Skeletal muscle satellite cell (primary cell): Measurements from ENCODE around the gene CD9. TPM values are rescaled to one million over a fixed set of nuclear protein-coding genes. Genes with fewer than 3 reads are reported as not detected.
A peak's percentile ranks its signal among the peaks of the same experiment; 100 is the strongest.

ENCODE experiments used
- H3K27me3 ChIP-seq: 2 replicates; pipeline ENCODE4 v1.7.0; 2013; ENCODE audit warnings: low read length; ENCODE audit not compliant: control insufficient read depth, insufficient read depth
- H3K36me3 ChIP-seq: 2 replicates; pipeline ENCODE4 v1.7.0; 2013; ENCODE audit warnings: mild to moderate bottlenecking, control low read depth, low read length; ENCODE audit not compliant: insufficient read depth
- H3K4me1 ChIP-seq: 2 replicates; pipeline ENCODE4 v1.7.0; 2013; ENCODE audit warnings: low read length; ENCODE audit not compliant: control insufficient read depth, insufficient read depth
- H3K4me2 ChIP-seq: 2 replicates; pipeline ENCODE4 v1.7.0; 2013; ENCODE audit warnings: mild to moderate bottlenecking, low read length
- H3K4me3 ChIP-seq: 2 replicates; pipeline ENCODE4 v1.7.0; 2013; ENCODE audit warnings: low read length
- H3K9ac ChIP-seq: 2 replicates; pipeline ENCODE4 v1.7.0; 2013; ENCODE audit warnings: mild to moderate bottlenecking, low read depth, low read length, moderate library complexity
- H3K9me3 ChIP-seq: replicated peaks from 2 replicates; pipeline ENCODE4 v1.7.0; 2013; ENCODE audit warnings: mild to moderate bottlenecking, control low read depth, low read length
- small RNA-seq: library from RNA; depleted of rRNA; stranded (forward); fragments of <200 nt; gene quantifications from one replicate; pipeline ENCODE3, GENCODE V24; 2012

CD9 gene

GRCh38 chr12:6284273-6284672 lies 84.1 kb downstream of the CD9 start:
- peaks cover 56% of the 10 kb centered on the region for H3K4me1 ChIP-seq
- H3K36me3 ChIP-seq: no peaks in the 10 kb centered on the region
- H3K4me2 ChIP-seq: no peak overlapping the region
- no peak overlapping the region for H3K4me3 ChIP-seq
- H3K9ac ChIP-seq: no peak overlapping the region
- no peaks in the 10 kb centered on the region for H3K27me3 ChIP-seq
- H3K9me3 ChIP-seq: no peaks in the 10 kb centered on the region

- no peaks in the 10 kb centered on the region for H3K9me3 ChIP-seq
- peaks cover 48% of the 10 kb centered on the region for H3K4me1 ChIP-seq
- no peak overlapping the region for H3K4me3 ChIP-seq
- H3K9ac ChIP-seq: peak overlapping the region; percentile 70
- no peaks in the 10 kb centered on the region for H3K36me3 ChIP-seq
- H3K27me3 ChIP-seq: no peaks in the 10 kb centered on the region
- H3K4me2 ChIP-seq: peak overlapping the region; percentile 64
These were observed 84.9 kb downstream of the CD9 start for GRCh38 chr12:6285063-6285477.

DNA sequence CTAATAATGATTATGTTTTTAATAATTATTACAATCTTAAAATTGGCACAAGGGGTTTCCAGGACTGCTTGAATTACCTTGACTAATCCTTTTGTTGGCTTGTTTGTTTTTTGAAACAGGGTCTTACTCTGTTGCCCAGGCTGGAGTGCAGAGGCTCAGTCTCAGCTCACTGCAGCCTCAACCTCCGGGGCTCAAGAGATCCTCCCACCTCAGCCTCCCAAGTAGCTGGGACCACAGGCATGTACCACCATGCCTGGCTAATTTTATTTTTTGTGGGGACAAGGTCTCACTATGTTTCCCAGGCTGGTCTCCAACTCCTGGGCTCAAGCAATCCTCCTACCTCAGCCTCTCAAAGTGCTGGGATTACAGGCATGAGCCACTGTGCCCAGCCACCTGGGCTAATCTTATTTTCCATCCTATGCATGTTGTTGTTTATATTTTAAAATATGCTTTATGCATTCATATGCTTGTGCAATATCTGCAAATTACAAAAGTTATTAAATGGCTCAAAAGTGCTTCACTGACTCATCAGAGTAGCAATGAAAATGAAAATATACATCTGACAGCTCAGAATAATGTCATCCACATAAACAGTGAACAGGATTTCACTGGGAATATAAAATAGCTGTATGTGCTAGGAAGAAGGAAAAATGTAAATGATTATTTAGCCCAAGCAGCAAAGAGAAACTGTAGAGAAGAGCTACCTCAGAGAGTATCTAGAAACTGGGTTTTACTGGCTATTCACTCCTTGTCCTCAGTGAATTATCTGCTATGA lies 85.5 kb downstream of the CD9 start:
- H3K4me3 ChIP-seq: peak overlapping the region; percentile 36
- peaks cover 42% of the 10 kb centered on the region for H3K4me1 ChIP-seq
- H3K4me2 ChIP-seq: peak overlapping the region; percentile 67
- no peaks in the 10 kb centered on the region for H3K36me3 ChIP-seq
- H3K9me3 ChIP-seq: no peaks in the 10 kb centered on the region
- no peaks in the 10 kb centered on the region for H3K27me3 ChIP-seq
- H3K9ac ChIP-seq: peak overlapping the region; percentile 73

Small RNA genes within 50 kb of the gene (small RNA-seq; reads per million reads assigned to genes)
- gene ATP5MFP5: not detected
- not detected for gene RF00019
